GOT3 (cell line): ENCODE measurements around the gene MEI4.

Experiments used
- DNase-seq: peaks from one replicate; lab custom pipeline; 2025; ENCODE audit warnings: mixed read lengths; lab: John Stamatoyannopoulos, UW

The MEI4 gene

DNA sequence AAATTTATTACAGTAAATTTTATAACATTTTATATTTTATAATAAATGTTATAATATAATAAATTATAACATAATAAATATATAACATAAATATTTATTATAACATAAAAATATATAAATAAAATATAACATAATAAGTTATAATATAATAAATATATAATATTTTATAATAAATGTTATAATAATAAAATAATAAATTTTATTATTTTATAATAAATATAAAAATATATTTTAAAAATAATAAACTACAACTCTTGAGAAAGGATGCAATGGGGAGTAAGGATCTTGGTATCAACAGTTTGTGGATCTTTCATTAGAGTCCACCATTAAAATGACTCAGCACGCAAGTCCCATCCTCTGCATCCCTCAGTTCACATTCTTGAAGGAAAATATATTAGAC, 312.6 kb downstream of the MEI4 start:
- no peak for DNase-seq

DNA sequence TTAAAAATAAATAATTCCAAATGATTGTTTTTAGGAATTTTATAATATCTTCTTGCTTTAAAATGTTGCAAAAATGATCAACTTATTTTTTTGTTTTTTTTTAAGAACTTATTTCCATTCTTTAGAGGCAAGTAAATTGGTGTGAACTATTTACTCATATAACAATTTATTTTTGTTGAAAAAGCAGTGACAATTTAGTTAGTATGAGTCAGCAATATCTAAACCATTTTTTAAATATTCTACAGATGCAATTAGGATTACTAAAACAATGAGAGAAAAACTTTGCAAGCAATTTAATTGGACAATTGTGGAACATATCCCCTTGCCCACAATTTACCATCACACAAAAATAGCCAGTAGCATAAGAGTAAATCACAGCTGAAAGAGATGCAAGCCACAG, 319.5 kb downstream of the MEI4 start:
- no peak for DNase-seq
